ENCODE results near the gene WDFY3. TPM values are rescaled to one million over a fixed set of nuclear protein-coding genes. Genes with fewer than 3 reads are reported as not detected.

The WDFY3 gene
- total RNA-seq, 1 donor, result 18.1 TPM

DNA sequence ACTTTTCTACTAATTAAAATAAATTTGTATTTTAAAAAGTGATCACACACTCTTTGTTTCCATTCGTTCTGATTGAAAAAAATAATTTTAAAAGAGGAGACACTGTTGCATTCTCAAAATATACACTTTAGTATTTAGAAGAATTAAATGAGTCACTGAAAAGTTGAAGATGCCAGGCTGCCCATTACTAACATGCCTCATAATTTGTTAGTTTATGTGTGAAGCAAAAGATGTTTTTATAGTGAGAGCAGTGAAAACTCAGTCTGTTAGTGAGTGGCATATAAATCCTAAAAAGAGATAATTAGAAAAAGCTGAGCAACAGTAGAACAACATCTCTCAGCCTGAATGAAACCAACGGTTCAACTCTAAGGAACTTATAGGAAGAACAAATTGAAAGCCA is 240.1 kb downstream of the WDFY3 start:
- no peak overlapping the region for H3K4me3 ChIP-seq (ENCODE audit: low read length)

DNA sequence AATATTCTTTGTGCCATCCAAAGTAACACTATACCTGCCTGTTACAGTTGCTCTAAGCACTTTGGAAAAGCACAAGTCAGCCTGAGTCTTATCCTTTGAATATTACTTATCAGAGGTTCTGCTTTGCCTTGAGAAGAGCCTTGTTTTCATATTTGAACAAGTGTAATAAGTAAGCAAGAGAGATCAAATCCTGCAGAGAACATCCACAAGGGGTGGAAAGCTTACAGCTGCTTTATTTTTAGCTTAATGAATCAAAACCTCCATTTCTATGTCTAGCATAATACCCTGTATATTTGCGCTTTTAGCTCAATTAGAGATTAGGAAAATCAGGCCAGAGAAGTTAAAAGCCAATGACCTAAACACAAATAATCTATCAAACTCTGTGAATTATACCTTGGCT is 243.8 kb downstream of the WDFY3 start:
- no peaks in the 10 kb centered on the region for H3K4me1 ChIP-seq (ENCODE audit: insufficient read depth, low read length)
- H3K4me3 ChIP-seq (ENCODE audit: low read length), result no peak overlapping the region
- H3K9me3 ChIP-seq (ENCODE audit: low read depth, low read length), result no peaks in the 10 kb centered on the region
- H3K27me3 ChIP-seq (ENCODE audit: insufficient read depth, low read length), result no peaks in the 10 kb centered on the region

More for the DNA sequence above, 240.1 kb downstream of the WDFY3 start:
- no peaks in the 10 kb centered on the region for H3K27me3 ChIP-seq (ENCODE audit: insufficient read depth, low read length)
- no peaks in the 10 kb centered on the region for H3K4me1 ChIP-seq (ENCODE audit: insufficient read depth, low read length)
- H3K9me3 ChIP-seq (ENCODE audit: low read depth, low read length), result no peaks in the 10 kb centered on the region

DNA sequence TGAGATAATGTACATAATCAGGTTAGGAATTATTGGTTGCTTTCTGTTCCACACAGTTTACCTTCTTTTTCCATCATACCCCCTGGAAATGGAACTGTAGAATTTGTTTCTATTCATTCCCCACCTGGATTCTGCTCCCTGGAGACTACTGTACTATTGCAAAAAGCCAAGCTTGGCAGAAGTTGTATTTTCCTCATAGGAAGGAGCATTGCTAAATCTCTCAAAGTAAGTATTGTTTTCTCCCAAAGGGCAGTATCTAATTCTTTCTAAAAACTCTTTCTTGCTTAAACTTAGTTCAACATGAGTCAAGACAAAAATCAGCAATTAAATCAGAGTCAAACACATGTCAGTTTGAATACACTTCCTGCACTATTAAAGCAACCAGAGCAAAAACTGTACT is 247.4 kb downstream of the WDFY3 start:
- no peaks in the 10 kb centered on the region for H3K9me3 ChIP-seq (ENCODE audit: low read depth, low read length)
- no peaks in the 10 kb centered on the region for H3K4me1 ChIP-seq (ENCODE audit: insufficient read depth, low read length)
- H3K27me3 ChIP-seq (ENCODE audit: insufficient read depth, low read length), result no peaks in the 10 kb centered on the region
- H3K4me3 ChIP-seq (ENCODE audit: low read length), result no peak overlapping the region

DNA sequence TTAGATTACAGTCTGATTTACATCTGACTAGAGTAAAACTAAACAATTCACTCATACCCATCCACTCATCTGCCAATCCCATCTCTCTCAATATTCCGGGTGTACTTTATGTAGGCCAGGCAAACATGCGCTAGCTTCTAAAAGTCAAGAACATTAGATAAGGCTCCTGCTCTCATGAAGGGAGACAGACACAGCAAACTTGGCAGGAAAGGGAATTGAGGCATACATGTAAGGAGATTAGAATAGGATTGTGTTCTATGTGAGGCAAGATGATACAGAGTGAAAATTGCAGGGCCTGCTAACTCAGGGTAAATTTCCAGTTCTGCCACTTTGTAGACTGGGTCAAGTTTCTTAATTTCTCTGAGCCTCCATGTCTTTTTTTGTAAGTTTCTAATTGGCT is 247.8 kb downstream of the WDFY3 start:
- H3K9me3 ChIP-seq (ENCODE audit: low read depth, low read length), result no peaks in the 10 kb centered on the region
- no peaks in the 10 kb centered on the region for H3K4me1 ChIP-seq (ENCODE audit: insufficient read depth, low read length)
- H3K27me3 ChIP-seq (ENCODE audit: insufficient read depth, low read length), result no peaks in the 10 kb centered on the region
- no peak overlapping the region for H3K4me3 ChIP-seq (ENCODE audit: low read length)

DNA sequence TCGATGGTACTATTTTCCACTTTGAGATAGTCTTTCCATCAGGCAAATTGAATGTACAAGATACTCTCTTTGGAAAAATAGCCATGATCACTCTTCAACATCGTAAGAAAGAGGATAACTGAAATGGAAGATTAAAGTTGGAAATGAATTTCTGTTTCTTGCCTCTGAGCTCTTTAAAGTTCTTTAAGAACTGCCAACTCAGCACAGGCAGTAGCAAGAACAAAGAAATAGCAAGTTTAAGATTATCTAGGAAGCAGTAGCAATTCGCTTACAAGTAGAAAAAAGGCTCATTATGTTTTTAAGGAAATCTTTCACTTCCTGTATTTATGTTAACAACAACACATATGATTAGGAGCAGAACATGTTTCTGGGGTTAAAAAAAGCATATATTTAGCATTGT is 255.9 kb downstream of the WDFY3 start:
- no peaks in the 10 kb centered on the region for H3K27me3 ChIP-seq (ENCODE audit: insufficient read depth, low read length)
- no peaks in the 10 kb centered on the region for H3K4me1 ChIP-seq (ENCODE audit: insufficient read depth, low read length)
- H3K9me3 ChIP-seq (ENCODE audit: low read depth, low read length), result no peaks in the 10 kb centered on the region
- H3K4me3 ChIP-seq (ENCODE audit: low read length), result no peak overlapping the region

DNA sequence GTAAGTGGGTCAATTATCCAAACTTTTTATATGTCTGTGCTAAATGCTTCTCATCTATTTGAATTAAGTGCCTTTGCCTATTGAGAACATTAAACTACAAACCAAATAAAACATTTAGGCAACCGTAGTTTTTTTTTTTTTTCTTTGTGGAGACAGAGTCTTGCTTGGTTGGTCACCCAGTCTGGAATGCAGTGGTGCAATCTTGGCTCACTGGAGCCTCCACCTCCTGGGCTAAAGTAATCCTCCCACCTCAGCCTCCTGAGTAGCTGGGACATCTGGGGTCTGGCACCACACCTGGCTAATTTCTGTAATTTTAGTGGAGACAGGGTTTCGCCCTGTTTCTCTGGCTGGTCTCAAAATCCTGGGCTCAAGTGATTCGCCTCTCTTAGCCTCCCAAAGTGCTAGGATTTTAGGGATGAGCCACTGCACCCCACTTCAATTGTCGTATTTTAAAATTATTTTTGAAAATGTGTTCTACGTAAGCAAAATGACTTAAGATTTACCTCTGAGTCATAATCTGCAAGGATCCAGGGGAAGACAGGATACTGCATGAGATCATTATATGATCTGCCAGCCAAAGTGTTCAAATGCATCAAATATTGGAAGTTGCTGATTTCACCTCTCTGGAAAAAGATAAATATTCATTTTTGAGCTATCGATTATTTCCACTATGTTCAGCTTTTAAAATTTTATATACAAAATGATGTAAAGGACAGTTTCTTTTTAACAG is 257.9 kb downstream of the WDFY3 start:
- H3K9me3 ChIP-seq (ENCODE audit: low read depth, low read length), result no peaks in the 10 kb centered on the region
- H3K27me3 ChIP-seq (ENCODE audit: insufficient read depth, low read length), result no peaks in the 10 kb centered on the region
- H3K4me3 ChIP-seq (ENCODE audit: low read length), result no peak overlapping the region
- H3K4me1 ChIP-seq (ENCODE audit: insufficient read depth, low read length), result no peaks in the 10 kb centered on the region

DNA sequence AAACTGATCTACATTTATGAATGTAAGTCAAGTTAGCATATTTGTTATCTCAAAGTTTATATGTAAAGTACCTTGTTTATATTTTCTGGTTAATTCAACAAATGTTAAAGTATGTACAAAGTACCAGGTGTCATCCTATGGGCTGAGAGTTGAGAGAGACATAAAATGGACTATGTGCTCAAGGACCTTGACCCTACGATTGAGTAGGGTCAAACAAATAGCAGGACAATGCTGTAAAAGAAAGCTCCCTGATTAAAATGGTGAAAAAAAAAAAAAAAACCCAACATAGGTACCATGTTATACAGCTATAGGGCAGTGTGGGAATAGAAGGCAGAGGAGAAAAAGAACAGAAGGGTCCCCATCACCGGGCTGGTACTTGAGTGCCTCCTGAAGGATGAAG is 260.2 kb downstream of the WDFY3 start:
- Histone ChIP-seq H3K4me1 (ENCODE audit: insufficient read depth, low read length) (no peaks in the 10 kb centered on the region), H3K27me3 (ENCODE audit: insufficient read depth, low read length) (no peaks in the 10 kb centered on the region), H3K4me3 (ENCODE audit: low read length) (no peak overlapping the region), H3K9me3 (ENCODE audit: low read depth, low read length) (no peaks in the 10 kb centered on the region)

DNA sequence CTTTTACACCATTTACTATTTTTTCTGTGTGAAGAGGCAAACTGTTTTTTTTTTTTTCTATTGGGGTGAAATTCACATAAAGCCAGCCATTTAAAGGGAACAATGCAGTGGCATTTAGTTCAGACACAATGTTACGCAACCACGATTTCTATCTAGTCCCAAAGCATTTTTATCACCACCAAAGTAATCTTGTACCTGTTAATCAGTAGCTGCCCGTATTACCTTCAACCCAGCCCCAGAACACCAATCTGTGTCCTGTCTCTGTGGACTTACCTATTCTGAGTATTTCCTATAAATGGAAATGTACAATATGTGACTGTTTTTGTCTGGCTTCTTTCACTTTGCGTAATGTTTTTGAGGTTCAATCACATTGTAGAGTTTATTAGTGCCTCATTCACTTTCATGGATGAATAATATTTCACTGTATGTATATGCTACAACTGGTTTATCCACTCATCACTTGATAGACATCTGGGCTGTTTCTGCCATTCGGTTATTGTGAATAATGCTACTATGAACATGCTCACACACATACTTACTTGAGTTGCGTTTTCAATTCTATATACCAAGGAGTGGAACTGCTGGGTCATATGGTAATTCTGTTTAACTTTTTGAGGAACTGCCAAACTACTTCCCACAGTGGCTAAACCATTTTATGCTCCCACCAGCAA is 267.4 kb downstream of the WDFY3 start:
- Histone ChIP-seq H3K9me3 (ENCODE audit: low read depth, low read length) (no peaks in the 10 kb centered on the region), H3K4me3 (ENCODE audit: low read length) (no peak overlapping the region), H3K27me3 (ENCODE audit: insufficient read depth, low read length) (no peaks in the 10 kb centered on the region), H3K4me1 (ENCODE audit: insufficient read depth, low read length) (no peaks in the 10 kb centered on the region)

DNA sequence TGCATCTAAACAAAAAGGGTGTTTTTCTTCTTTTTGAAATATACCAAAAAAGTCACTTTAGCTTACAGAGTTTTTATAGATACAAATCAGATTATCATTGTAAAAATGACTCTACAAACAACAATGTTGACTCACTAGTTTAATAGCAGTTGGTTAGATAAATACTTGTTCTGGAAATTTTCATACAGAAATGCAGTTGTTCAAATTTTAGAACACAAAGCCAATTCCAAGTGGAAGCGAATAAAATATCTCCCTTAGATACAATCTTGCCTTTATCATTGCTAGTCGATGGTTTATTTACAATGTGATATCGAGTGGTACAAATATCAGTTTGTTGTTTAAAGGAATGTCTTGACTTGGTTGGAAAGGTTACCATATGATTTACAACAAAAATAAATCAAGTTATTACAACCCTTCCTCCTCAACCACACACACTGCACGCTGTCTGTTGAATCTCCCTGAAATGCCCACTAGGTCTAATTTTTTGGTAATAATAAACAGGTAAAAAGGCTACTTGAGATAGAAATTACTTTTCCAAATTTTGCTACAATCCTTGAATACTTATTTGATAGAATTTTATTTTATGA is 268.8 kb downstream of the WDFY3 start:
- Histone ChIP-seq H3K27me3 (ENCODE audit: insufficient read depth, low read length) (no peaks in the 10 kb centered on the region), H3K4me1 (ENCODE audit: insufficient read depth, low read length) (no peaks in the 10 kb centered on the region), H3K4me3 (ENCODE audit: low read length) (no peak overlapping the region), H3K9me3 (ENCODE audit: low read depth, low read length) (no peaks in the 10 kb centered on the region)

DNA sequence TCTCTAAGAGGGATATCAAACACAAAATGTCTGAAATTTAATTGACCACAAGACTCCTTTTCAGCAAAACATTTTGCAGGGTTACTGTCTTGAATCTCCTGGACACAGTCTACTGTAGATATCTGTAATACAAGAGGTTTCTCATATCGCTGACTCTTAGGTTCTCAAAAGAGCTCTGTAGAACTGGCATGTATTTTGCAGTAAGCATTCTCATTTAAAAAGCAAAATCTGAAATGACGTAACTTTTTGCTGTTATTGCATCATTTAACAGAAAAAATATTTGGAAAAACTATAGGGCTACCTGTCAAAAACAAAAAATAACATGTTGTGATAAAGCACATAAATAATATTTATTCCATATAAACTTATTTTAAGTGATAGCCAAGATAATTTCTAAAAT is 269.3 kb downstream of the WDFY3 start:
- Histone ChIP-seq H3K27me3 (ENCODE audit: insufficient read depth, low read length) (no peaks in the 10 kb centered on the region), H3K9me3 (ENCODE audit: low read depth, low read length) (no peaks in the 10 kb centered on the region), H3K4me3 (ENCODE audit: low read length) (no peak overlapping the region), H3K4me1 (ENCODE audit: insufficient read depth, low read length) (peaks cover under 1% of the 10 kb centered on the region)

DNA sequence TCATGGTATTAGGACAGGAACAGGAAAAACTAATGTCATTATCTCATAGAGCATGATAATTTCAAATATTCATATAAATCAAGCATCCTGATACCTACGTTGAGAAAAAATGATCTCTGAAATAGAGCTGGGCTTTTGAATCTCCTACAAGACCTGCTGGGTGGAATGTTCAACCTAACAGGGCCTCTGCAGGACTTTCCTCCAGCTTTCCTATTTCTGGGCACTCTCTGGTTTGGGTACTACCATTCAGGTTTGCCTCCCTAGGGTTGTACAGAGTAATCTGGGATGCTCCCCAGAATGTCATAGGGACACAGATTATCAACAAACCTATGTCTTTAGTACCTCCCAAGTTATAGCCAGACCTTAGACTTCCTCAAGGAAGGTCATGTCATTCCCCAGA is 274.7 kb downstream of the WDFY3 start:
- no peak overlapping the region for H3K4me3 ChIP-seq (ENCODE audit: low read length)
- H3K4me1 ChIP-seq (ENCODE audit: insufficient read depth, low read length), result peaks cover 20% of the 10 kb centered on the region
- no peaks in the 10 kb centered on the region for H3K9me3 ChIP-seq (ENCODE audit: low read depth, low read length)
- H3K27me3 ChIP-seq (ENCODE audit: insufficient read depth, low read length), result no peaks in the 10 kb centered on the region

DNA sequence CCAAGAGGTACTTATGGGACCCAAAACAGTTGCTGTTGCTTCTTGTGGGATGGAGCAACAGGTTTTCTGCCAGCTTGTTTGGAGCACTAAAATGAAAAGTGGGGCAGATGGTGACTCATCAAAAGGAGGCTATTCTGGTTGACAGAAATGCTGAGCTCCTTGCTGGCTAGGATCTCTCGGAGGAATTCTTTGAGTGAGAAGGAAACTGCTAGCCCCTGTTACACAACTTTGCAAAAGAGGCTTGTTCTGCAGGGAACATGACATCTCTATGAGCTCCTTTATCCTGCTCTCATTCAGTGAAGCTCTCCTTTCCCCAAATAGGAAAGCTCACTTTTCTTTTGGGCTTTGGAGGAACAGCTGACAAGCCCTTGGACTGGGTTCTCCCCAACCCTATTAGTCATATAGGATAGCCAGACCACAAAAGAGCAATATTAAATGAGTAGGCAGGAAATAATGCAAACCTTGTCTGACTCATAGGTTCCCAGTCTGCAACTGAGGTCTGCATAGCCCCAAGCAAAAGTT is 275.3 kb downstream of the WDFY3 start:
- H3K4me1 ChIP-seq (ENCODE audit: insufficient read depth, low read length), result peaks cover 20% of the 10 kb centered on the region
- no peak overlapping the region for H3K4me3 ChIP-seq (ENCODE audit: low read length)
- no peaks in the 10 kb centered on the region for H3K27me3 ChIP-seq (ENCODE audit: insufficient read depth, low read length)
- no peaks in the 10 kb centered on the region for H3K9me3 ChIP-seq (ENCODE audit: low read depth, low read length)

DNA sequence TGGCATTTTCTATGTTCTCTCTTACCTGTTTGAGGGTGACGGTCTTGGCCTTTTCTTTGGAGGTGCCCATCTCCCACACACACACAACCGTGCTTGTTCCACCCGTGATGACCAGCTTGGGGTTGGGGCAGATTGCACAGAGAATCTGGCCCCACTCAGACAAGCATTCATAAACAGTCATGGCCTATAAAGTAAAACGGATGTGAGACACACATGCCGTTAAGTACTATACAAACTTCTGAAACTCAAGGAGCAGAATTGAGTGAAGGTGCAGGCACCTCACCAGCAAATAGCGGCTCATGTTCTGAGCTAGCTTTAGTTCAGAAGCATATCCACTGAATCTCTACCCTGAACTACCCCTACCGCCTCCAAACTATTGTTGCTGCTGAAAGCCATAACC is 276.0 kb downstream of the WDFY3 start:
- Histone ChIP-seq H3K27me3 (ENCODE audit: insufficient read depth, low read length) (no peaks in the 10 kb centered on the region), H3K9me3 (ENCODE audit: low read depth, low read length) (no peaks in the 10 kb centered on the region), H3K4me1 (ENCODE audit: insufficient read depth, low read length) (peaks cover 20% of the 10 kb centered on the region), H3K4me3 (ENCODE audit: low read length) (no peak overlapping the region)

DNA sequence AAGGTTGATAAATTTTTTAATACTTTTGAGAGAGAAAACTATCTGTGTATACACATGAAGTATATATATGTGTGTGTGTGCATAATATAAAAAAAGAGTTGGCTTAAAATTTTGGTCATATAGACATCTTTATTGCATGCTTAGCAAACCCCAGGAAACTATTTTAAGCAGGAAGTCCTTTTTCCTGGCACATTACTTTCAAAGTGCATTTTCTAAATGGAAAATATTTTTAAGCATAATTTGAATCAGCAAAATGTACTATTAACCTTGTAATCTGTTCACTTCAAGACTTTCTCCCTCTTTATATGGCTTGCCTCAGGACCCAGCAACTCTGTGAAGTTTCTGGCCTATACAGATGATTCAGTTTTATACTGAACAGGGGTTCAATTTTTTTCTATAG is 277.3 kb downstream of the WDFY3 start:
- no peaks in the 10 kb centered on the region for H3K27me3 ChIP-seq (ENCODE audit: insufficient read depth, low read length)
- no peaks in the 10 kb centered on the region for H3K9me3 ChIP-seq (ENCODE audit: low read depth, low read length)
- no peak overlapping the region for H3K4me3 ChIP-seq (ENCODE audit: low read length)
- peaks cover 20% of the 10 kb centered on the region for H3K4me1 ChIP-seq (ENCODE audit: insufficient read depth, low read length)

DNA sequence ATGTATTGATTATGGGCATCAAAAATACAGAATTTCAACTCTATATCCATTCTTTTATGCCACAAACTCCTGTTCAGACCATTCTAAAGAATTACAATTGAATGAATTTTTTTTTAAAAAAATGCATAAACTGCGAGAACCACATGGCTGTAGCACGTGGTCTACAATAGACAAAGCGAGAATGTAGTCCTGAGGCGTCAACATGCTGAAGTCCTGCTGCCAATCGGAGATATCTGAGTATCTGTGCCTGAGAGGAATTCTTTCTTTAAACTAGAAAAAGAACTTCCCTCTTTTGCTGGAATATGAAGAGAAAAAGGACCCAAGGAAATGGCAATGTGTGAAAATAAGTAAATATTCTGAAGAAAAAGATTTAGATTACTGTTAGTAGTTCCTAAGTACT is 277.9 kb downstream of the WDFY3 start:
- H3K4me1 ChIP-seq (ENCODE audit: insufficient read depth, low read length), result peaks cover 22% of the 10 kb centered on the region
- no peak overlapping the region for H3K4me3 ChIP-seq (ENCODE audit: low read length)
- no peaks in the 10 kb centered on the region for H3K27me3 ChIP-seq (ENCODE audit: insufficient read depth, low read length)
- no peaks in the 10 kb centered on the region for H3K9me3 ChIP-seq (ENCODE audit: low read depth, low read length)

Measured in mononuclear cell (primary cell).